Stimulated activated CD8-positive, alpha-beta memory T cell treated with anti-CD3 and anti-CD28 coated beads, Interleukin-15, amount 100 ng/mL, for 24 hours (primary cell): Measurements from ENCODE around the gene TNS1.
"Not testable (repeated sequence)": the region's sequence is repeated elsewhere in the genome, so short reads cannot be mapped to it uniquely, and the experiment has no call there.

Experiments
- DNase-seq: peaks from one replicate; pipeline ENCODE4 v3.0.0-alpha.2; 2020; ENCODE audit warnings: low read depth

Gene TNS1

GRCh38 chr2:218029366-218030360 is 26.9 kb upstream of the TNS1 start:
- DNase-seq: no peak

DNA sequence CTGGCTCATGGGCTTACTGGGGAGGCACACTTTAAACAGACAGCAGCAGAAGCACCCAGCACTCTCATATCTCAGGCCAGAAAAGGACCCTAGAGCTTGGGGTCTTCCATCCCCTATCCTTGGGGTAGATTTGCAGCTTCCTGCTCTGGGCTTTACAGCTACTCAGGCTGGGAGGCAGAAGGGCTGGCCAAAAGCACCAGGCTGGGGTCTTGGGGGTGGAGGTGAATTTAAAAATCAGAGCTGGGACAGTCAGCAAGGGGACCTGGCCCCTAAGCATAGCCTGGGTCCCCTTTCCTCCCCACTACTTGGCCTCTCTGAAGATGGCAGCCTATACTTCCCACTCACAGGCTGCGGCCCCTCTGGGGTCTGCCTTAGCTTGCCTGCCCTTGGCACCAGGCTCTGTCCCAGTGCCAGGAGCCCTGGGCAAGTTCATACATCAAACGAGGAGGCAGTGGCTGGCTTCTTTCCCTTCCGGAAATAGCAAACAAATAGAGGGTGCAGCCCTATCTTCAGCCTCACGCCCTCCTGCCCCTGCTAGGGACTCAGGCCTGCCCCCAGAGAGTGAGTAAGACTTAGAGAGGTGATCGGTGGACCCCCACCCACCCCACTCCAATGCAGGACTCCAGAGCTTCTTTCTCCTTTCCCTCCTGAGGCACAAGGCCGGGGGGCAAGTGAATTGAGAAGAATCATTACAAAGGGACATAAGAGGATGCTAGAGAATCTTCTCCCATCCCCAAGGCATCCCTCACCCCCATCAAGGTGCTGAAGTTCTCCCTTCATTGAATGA is 26.0 kb upstream of the TNS1 start:
- no peak for DNase-seq

GRCh38 chr2:218028189-218028495 is 25.3 kb upstream of the TNS1 start:
- DNase-seq: no peak

DNA sequence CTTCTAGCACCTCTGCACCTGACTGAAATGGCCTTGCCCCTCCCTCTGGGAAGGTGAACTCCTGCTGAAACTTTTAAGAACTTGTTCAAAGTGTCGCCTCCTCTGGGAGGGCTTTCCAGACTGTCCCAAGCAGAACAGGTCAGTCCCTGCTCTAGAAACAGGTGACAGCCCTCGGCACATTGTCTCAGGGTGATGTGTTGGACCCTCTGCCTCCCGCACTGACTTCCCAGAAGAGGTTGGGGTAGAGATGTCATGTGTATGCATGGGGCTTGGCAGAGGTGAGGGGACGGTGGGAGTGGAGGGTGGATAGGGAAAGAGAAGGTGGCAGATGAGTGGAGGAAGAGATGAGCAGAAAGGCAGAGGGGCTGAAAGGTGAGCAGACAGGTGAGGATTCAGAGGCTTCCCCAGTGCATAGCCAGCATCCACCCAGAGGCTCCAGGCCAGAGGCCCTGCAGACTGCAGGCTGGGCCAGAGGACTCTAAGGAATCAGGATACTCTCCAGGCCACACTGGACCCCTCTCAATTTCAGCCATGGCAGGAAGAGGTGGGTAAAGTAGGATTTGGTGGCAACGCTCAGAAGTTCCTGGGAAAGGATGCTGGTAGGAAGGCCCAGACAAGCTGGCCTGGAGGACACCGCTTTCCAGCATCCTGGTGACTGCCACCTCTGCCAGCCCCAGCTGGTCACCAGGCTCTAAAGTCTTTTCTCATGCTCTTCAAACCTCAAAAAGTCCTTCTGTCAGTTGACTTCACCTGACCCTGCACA is 24.8 kb upstream of the TNS1 start:
- no peak for DNase-seq

DNA sequence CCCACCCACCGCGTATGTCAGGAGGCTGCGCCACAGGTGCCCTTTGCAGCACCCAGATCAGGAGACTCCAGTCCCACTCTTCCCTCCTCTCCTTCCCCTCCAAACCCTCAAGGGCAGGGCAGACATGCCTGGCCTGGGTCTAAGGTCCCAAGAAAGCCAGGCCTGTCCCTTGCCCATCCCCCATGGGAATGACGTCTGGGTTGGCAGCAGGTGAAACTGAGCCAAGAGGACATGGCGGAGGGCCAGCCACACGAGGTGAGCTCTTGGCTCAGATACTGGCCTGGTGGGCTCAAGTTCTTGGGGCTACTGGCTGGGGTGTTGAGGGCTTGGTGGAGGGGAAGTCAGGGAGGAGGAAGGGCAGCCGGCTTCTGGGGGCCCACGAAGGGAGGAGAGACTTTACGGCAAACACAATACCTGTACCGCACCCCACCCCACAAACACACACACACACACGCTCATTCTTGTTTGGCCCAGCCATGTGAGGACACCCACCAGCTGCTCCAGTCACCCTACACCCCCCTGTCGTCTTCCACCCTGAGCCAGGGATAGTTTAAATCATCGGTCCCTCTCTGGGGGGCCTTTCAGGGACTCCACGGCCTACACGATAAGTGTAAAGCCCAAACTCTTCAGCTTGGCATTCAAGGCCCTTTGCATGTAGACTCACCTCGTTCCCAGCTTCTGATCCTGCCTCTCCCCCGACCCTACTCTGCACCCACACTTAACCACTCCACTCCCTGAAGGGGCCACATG is 24.1 kb upstream of the TNS1 start:
- DNase-seq: no peak

DNA sequence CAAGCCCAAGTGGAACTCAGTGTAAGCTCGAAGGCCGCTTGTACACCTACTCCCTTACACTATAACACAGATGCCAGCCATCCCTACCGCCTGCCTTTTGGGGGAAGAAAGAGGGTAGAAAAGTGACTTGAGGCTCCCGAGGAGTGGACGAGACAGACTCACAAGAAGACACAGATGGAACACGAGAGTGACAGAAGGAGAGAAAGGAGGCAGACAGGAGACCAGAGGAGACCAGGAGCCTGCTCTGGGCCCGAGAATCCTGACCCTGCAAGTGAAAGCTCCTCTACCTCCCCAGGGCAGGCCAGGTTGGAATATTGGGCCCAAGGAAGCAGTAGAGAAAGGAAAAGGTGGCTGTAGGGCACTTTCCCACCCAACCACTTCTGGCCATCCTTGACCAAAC is 23.4 kb upstream of the TNS1 start:
- no peak for DNase-seq

DNA sequence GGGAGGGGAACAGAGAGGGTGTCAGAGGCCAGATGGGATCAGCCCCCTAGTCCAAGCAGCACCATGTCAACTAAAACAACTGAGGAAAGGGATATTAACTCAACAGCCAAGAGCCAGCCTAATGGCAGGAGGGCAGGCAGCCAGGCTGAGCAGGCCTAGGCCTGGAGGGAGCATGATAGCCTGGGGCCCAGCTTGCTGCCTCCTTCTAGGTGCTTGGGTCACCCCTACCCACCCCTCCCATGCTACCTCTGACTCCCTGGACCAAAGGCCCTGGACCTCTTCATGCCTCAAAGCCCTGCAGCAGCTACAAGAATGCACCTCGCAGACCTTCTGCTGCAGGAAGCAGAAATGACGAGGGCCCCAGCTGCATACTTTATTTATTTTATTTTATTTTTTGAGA is 22.1 kb upstream of the TNS1 start:
- no peak for DNase-seq

DNA sequence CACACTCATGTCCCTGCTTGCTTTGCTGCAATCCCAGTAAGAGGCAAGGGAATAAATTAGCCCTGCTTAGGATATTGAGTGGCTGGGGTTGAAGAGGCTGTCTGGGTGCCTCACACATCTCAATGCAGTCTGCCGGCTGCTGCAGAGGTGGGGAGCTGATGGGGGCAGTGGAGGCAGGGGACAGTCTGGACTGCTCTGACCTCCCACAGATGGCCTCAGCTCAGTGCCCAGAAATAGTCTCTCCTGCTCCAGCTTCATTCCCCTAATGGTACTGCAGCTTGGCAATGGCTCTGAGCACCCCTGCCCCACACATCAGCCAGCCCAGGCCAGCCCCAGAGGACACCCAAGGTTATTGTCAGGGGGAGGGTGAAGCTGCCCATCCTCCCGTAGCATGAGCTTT is 21.5 kb upstream of the TNS1 start:
- DNase-seq: no peak

DNA sequence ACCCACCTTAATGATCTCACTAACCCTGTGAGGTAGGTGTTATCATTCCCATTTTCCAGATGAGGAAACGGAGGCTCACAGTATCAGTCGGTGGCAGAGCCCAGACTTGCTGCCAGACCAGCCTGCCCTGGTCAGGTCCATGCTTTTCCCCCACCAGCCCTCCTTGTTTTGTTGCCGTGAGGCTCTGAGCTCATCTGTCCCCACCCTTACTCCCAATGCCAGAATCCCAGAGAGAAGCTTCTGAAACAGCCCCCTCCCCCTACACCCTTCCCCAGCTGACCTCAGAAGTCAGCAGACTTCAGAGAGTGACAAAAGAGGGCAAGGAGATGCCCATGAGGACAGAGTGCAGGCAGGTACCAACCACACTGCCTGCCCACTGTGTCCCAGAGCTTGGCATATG is 20.8 kb upstream of the TNS1 start:
- DNase-seq: no peak

DNA sequence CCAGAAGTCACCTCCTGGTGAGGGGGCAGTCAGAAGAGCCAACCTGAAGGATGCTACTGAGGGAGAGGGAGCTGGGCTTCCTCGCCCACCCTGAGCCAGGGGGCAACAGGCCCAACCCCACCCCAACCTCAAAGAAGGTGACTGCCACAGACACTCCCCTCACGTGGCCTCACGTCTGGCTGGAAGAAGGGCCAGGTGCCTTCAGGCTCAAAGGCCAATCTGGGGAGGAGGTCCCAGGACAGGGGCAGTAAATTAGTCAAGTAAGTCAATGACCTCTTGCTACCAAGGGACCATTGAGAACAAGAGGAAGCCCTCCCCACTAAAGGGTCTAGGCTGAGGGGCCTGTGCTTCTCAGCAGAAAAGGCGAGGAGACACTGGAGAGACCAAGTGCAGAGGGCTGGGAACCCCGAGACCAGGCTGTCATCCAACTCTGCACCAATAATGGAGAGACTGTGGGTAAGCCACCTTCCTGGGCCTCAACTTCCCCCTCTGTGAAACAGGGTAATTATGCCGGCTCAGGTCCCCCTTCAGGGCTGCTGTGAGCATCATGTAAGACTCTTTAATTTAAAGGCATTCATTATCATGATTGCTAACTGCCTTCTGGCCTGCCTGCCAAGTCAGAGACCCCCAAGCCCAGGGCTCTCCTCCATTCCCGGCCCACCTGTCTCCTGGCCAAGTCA is 20.2 kb upstream of the TNS1 start:
- no peak for DNase-seq

- DNase-seq: no peak
Measured at GRCh38 chr2:218022131-218022850, 19.5 kb upstream of the TNS1 start.

DNA sequence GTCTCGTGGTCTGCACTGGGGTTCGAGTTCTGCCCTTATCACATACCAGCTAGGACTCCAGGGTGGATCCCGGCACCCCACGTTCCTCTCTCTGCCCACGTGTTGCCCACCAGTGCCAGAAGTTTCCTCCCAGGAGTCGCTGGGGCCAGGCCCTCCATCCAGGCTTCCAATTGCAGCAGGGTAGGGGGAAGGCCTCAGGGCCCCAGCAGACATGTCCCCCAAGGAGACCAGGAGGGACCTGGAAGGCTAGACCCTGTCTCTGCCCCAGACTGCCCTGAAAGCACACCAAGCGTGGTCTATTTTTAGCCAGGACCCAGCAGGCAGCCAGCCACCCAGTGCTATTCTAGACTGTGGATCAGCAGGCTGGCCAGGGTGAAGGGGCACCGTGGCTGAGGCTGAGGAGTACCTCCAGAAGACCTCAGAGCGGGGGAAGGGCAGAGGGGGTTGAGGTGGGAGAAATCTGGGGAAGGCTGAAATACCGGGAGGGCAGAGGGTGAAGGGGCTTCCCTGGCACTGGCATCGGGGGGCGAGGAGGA is 18.8 kb upstream of the TNS1 start:
- no peak for DNase-seq

- DNase-seq: no peak
Measured at GRCh38 chr2:218020966-218021535, 18.3 kb upstream of the TNS1 start.

GRCh38 chr2:218020281-218020680 is 17.5 kb upstream of the TNS1 start:
- no peak for DNase-seq

DNA sequence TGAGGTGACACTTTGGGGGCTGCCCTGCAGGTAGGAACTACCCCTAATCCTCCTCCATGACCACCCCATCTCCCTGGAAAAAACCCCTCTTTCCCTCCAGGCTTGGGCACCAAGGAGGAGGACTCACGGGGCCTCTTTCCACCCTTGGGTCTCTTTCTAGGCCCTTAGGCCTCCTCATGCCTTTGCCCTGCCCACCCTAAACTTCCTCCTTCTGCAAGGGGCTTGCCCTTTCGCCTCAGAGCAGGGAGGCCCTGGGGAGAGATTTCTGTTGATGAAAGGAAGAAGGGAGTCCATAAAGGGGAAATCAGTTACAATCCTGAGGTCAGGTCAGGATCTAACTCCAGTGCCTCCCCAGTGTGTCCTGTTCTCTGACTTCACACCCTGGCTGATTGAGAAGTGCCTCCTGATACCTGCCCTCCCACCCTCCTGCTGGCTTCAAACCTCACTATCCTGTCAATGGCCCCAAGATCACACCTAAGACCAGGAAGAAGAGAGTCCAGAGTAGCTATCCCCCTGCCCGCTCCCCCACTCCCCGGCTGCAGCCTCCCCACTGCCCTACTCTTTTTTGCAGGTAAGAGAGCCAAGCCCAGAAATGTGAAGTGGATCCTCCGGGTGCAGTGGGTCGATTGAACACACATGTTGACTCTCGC is 16.7 kb upstream of the TNS1 start:
- DNase-seq: no peak

GRCh38 chr2:218018842-218019125 is 16.0 kb upstream of the TNS1 start:
- not testable (repeated sequence) for DNase-seq

- no peak for DNase-seq
Measured at GRCh38 chr2:218017211-218018053, 14.6 kb upstream of the TNS1 start.

GRCh38 chr2:218016810-218017209 is 14.0 kb upstream of the TNS1 start:
- DNase-seq: no peak
